ENCODE data around the gene CFAP126. TPM values are rescaled to one million over a fixed set of nuclear protein-coding genes. Genes with fewer than 3 reads are reported as not detected.
A peak's percentile ranks its signal among the peaks of the same experiment; 100 is the strongest.

The CFAP126 gene
- total and polyA plus RNA-seq, 2 of the 13 experiments (the other 11 are each of a cell fraction or from before 2014, with no cell fraction given) = not detected

GRCh38 chr1:161399257-161399998, 31.8 kb upstream of the CFAP126 start (continued):
- TF ChIP-seq SRY (CRISPR knock-in tag; IDR thresholded peaks at IDR 0.05) = peak; percentile 52
- no peak for TF ChIP-seq RAD51 (IDR thresholded peaks at IDR 0.05; ENCODE audit: borderline replicate concordance)
- TF ChIP-seq GPN1 (CRISPR knock-in tag; IDR thresholded peaks at IDR 0.05; ENCODE audit: borderline replicate concordance) = no peak
- TF ChIP-seq ZBTB20 (CRISPR knock-in tag; IDR thresholded peaks at IDR 0.05; ENCODE audit: borderline replicate concordance, low read depth) = peak; percentile 31; the same call in 1 of the 2 replicates
- peak in 1 of 2 experiments; percentile 85; a peak in 1 of 4 replicates for TF ChIP-seq KLF16 (CRISPR knock-in tag; IDR thresholded peaks at IDR 0.05)
- peak; percentile 39; the same call in 1 of the 2 replicates for TF ChIP-seq GTF3A (CRISPR knock-in tag; conservative IDR thresholded peaks at IDR 0.05)
- peak; percentile 14; the same call in 1 of the 2 replicates for TF ChIP-seq ZNF263 (CRISPR knock-in tag; IDR thresholded peaks at IDR 0.05)
- no peak for TF ChIP-seq ZNF121 (CRISPR knock-in tag; IDR thresholded peaks at IDR 0.05)
- peak; percentile 79 for TF ChIP-seq ZSCAN29 (CRISPR knock-in tag; conservative IDR thresholded peaks at IDR 0.05)
- no peak for TF ChIP-seq TCF12 (IDR thresholded peaks at IDR 0.05)
- TF ChIP-seq TCF12 (CRISPR knock-in tag; IDR thresholded peaks at IDR 0.05) = peak; percentile 65; the same call in 1 of the 2 replicates
- TF ChIP-seq NR3C1 (CRISPR knock-in tag; IDR thresholded peaks at IDR 0.05) = no peak
- no peak for TF ChIP-seq RCOR2 (CRISPR knock-in tag; IDR thresholded peaks at IDR 0.05)
- no peak for TF ChIP-seq SETDB1 (CRISPR knock-in tag; IDR thresholded peaks at IDR 0.05; ENCODE audit: borderline replicate concordance)
- TF ChIP-seq ZFP62 (CRISPR knock-in tag; IDR thresholded peaks at IDR 0.05) = no peak
- peak; percentile 49; the same call in 1 of the 2 replicates for TF ChIP-seq ATF6 (CRISPR knock-in tag; conservative IDR thresholded peaks at IDR 0.05)
- TF ChIP-seq, protein P1, sequence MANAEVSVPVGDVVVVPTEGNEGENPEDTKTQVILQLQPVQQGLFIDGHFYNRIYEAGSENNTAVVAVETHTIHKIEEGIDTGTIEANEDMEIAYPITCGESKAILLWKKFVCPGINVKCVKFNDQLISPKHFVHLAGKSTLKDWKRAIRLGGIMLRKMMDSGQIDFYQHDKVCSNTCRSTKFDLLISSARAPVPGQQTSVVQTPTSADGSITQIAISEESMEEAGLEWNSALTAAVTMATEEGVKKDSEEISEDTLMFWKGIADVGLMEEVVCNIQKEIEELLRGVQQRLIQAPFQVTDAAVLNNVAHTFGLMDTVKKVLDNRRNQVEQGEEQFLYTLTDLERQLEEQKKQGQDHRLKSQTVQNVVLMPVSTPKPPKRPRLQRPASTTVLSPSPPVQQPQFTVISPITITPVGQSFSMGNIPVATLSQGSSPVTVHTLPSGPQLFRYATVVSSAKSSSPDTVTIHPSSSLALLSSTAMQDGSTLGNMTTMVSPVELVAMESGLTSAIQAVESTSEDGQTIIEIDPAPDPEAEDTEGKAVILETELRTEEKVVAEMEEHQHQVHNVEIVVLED (CRISPR knock-in tag; IDR thresholded peaks at IDR 0.05; ENCODE audit: borderline replicate concordance) = peak; percentile 43; the same call in 1 of the 2 replicates
- no peak for TF ChIP-seq RFXANK (CRISPR knock-in tag; IDR thresholded peaks at IDR 0.05)
- TF ChIP-seq ZNF703 (CRISPR knock-in tag; IDR thresholded peaks at IDR 0.05; ENCODE audit: borderline replicate concordance) = peak; percentile 70; the same call in 1 of the 2 replicates
- TF ChIP-seq, protein P2, sequence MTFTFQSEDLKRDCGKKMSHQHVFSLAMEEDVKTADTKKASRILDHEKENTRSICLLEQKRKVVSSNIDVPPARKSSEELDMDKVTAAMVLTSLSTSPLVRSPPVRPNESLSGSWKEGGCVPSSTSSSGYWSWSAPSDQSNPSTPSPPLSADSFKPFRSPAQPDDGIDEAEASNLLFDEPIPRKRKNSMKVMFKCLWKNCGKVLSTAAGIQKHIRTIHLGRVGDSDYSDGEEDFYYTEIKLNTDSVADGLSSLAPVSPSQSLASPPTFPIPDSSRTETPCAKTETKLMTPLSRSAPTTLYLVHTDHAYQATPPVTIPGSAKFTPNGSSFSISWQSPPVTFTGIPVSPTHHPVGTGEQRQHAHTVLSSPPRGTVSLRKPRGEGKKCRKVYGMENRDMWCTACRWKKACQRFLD (CRISPR knock-in tag; IDR thresholded peaks at IDR 0.05; ENCODE audit: borderline replicate concordance) = peak; percentile 61; the same call in 1 of the 2 replicates
- TF ChIP-seq ZUFSP (CRISPR knock-in tag; IDR thresholded peaks at IDR 0.05; ENCODE audit: borderline replicate concordance) = no peak
- no peak for TF ChIP-seq LCORL (IDR thresholded peaks at IDR 0.05)
- no peak for TF ChIP-seq LCORL (CRISPR knock-in tag; IDR thresholded peaks at IDR 0.05)
- TF ChIP-seq ZNF337 (CRISPR knock-in tag; IDR thresholded peaks at IDR 0.05; ENCODE audit: borderline replicate concordance, low read depth) = peak; percentile 56; the same call in 1 of the 2 replicates

Measured in HepG2 (cell line).